IMR-90 (cell line): ENCODE results near the gene KLK12. TPM values are rescaled to one million over a fixed set of nuclear protein-coding genes. Genes with fewer than 3 reads are reported as not detected.

ENCODE experiments used
- ATAC-seq: fragments of 200-7000 bp; cut with Tn5 transposase; 2 replicates; pipeline ENCODE4 v1.9.1; 2020; ENCODE audit warnings: low read depth, mild to moderate bottlenecking, moderate library complexity
- BruUV-seq: library from RNA; stranded (reverse); fragments of 400-500 nt; replicated peaks from 2 replicates; lab custom pipeline; 2021; lab: Mats Ljungman, UMichigan
- CTCF ChIA-PET: fragments of 300-600 bp; formaldehyde crosslinking; extraction: SDS; loops from one replicate; lab custom pipeline; 2021; ENCODE audit warnings: antibody characterized with exemption; lab: Yijun Ruan, JAX
- POLR2A ChIA-PET: fragments of 300-600 bp; sonication (Branson Sonifier 250); formaldehyde crosslinking; loops from one replicate; lab custom pipeline; 2022; ENCODE audit warnings: antibody characterized with exemption; ENCODE audit not compliant: unreplicated experiment; lab: Charles Lee
- DNase-seq: peaks from one replicate; pipeline ENCODE4 v3.0.0; 2013
- H2AFZ ChIP-seq: replicated peaks from 2 replicates; pipeline ENCODE3; 2013; ENCODE audit warnings: low read length, mild to moderate bottlenecking; ENCODE audit not compliant: poor library complexity
- H2AK5ac ChIP-seq: 2 replicates; pipeline ENCODE4 v1.6.1; 2013; ENCODE audit warnings: low read depth, low read length, inconsistent platforms
- H2AK9ac ChIP-seq: replicated peaks from 2 replicates; pipeline ENCODE3; 2013; ENCODE audit warnings: mild to moderate bottlenecking, low read depth, low read length, moderate library complexity; ENCODE audit not compliant: poor library complexity
- H2BK120ac ChIP-seq: 2 replicates; pipeline ENCODE4 v1.6.1; 2013; ENCODE audit warnings: low read depth, low read length, inconsistent platforms
- H2BK15ac ChIP-seq: 3 replicates; pipeline ENCODE4 v1.6.1; 2013; ENCODE audit warnings: low read depth, low read length, inconsistent platforms
- H2BK20ac ChIP-seq: 2 replicates; pipeline ENCODE4 v1.6.1; 2013; ENCODE audit warnings: low read depth, mild to moderate bottlenecking, inconsistent platforms, low read length, moderate library complexity
- H2BK5ac ChIP-seq: 2 replicates; pipeline ENCODE4 v1.6.1; 2013; ENCODE audit warnings: mild to moderate bottlenecking, low read depth, low read length, inconsistent platforms; ENCODE audit not compliant: poor library complexity, severe bottlenecking
- H3K14ac ChIP-seq: replicated peaks from 2 replicates; pipeline ENCODE4 v1.6.1; 2013; ENCODE audit warnings: low read depth, low read length, inconsistent platforms
- H3K18ac ChIP-seq: 2 replicates; pipeline ENCODE4 v1.6.1; 2013; ENCODE audit warnings: low read depth, low read length, control low read depth
- H3K23ac ChIP-seq: 2 replicates; pipeline ENCODE4 v1.6.1; 2013; ENCODE audit warnings: low read depth, low read length, inconsistent platforms
- H3K27ac ChIP-seq: 2 replicates; pipeline ENCODE4 v1.5.1; 2013; ENCODE audit warnings: mild to moderate bottlenecking, control low read depth, low read length; ENCODE audit not compliant: insufficient read depth
- H3K27me3 ChIP-seq: 2 replicates; pipeline ENCODE4 v1.6.1; 2013; ENCODE audit warnings: low read length; ENCODE audit not compliant: control insufficient read depth, insufficient read depth
- H3K36me3 ChIP-seq: 2 replicates; pipeline ENCODE4 v1.6.1; 2013; ENCODE audit warnings: low read length, mixed read lengths; ENCODE audit not compliant: control insufficient read depth, insufficient read depth
- H3K4ac ChIP-seq: 2 replicates; pipeline ENCODE4 v1.6.1; 2013; ENCODE audit warnings: low read depth, low read length, inconsistent platforms
- H3K4me1 ChIP-seq: 2 replicates; pipeline ENCODE4 v1.6.1; 2013; ENCODE audit warnings: low read length, mixed read lengths; ENCODE audit not compliant: control insufficient read depth, insufficient read depth
- H3K4me2 ChIP-seq: 2 replicates; pipeline ENCODE4 v1.6.1; 2013; ENCODE audit warnings: low read depth, mild to moderate bottlenecking, control low read depth, low read length, moderate library complexity
- H3K4me3 ChIP-seq: 2 replicates; pipeline ENCODE4 v1.5.1; 2013; ENCODE audit warnings: low read depth, mild to moderate bottlenecking, control low read depth, low read length, moderate library complexity; ENCODE audit not compliant: insufficient read depth
- H3K56ac ChIP-seq: 2 replicates; pipeline ENCODE4 v1.6.1; 2013; ENCODE audit warnings: low read length, inconsistent platforms; ENCODE audit not compliant: insufficient read depth; ENCODE audit errors: extremely low read depth
- H3K79me1 ChIP-seq, 2 experiments: 2 replicates each; pipeline ENCODE4 v1.6.1; 2013; ENCODE audit warnings: low read length in 2 of 2, inconsistent platforms in 1 of 2, low read depth in 1 of 2
- H3K9ac ChIP-seq: 2 replicates; pipeline ENCODE4 v1.6.1; 2013; ENCODE audit warnings: low read depth, low read length, control low read depth
- H3K9me1 ChIP-seq: 2 replicates; pipeline ENCODE4 v1.6.1; 2013; ENCODE audit warnings: low read length, inconsistent platforms; ENCODE audit not compliant: insufficient read depth
- H3K9me3 ChIP-seq: 2 replicates; pipeline ENCODE4 v1.6.1; 2013; ENCODE audit warnings: low read length; ENCODE audit not compliant: control insufficient read depth, insufficient read depth
- H4K20me1 ChIP-seq: 2 replicates; pipeline ENCODE4 v1.6.1; 2013; ENCODE audit warnings: low read length, inconsistent platforms; ENCODE audit not compliant: insufficient read depth
- H4K5ac ChIP-seq: 2 replicates; pipeline ENCODE4 v1.6.1; 2013; ENCODE audit warnings: mild to moderate bottlenecking, low read depth, low read length, control low read depth
- H4K8ac ChIP-seq, 2 experiments: 2 replicates each; pipeline ENCODE4 v1.6.1; 2013; ENCODE audit warnings: low read depth in 2 of 2, low read length in 2 of 2, control low read depth in 1 of 2, inconsistent platforms in 1 of 2
- H4K91ac ChIP-seq: 2 replicates; pipeline ENCODE4 v1.6.1; 2013; ENCODE audit warnings: low read depth, low read length, inconsistent platforms; ENCODE audit not compliant: insufficient read depth
- CHD1 ChIP-seq: IDR thresholded peaks from 2 replicates; pipeline ENCODE4 v1.6.1; 2012; ENCODE audit warnings: low read depth, low read length, improper control_type of control experiment
- MXI1 ChIP-seq: IDR thresholded peaks from 2 replicates; pipeline ENCODE4 v1.6.1; 2012; ENCODE audit warnings: low read depth, mild to moderate bottlenecking, low read length, moderate library complexity, borderline replicate concordance
- RFX5 ChIP-seq: IDR thresholded peaks from 2 replicates; pipeline ENCODE4 v1.8.0; 2012; ENCODE audit warnings: low read depth, mild to moderate bottlenecking, low read length, moderate library complexity
- WGBS, 2 experiments: methylation state at CpG; one replicate each; pipeline versions ENCODE4 v1.1.5 to v1.1.7; 2013; ENCODE audit warnings: missing lambda C conversion rate in 2 of 2; ENCODE audit not compliant: insufficient read length in 1 of 2; ENCODE audit errors: extremely low coverage in 2 of 2; 5-methylcytosine and 5-hydroxymethylcytosine counted together
- dilution Hi-C: fragments of 300-500 bp; cut with HindIII; formaldehyde crosslinking; loops from one replicate; pipeline ENCODE4 v1.14.3; 2018; ENCODE audit warnings: low sequenced_read_pairs; ENCODE audit not compliant: unreplicated experiment
- in situ Hi-C: fragments of 300-500 bp; cut with MboI; formaldehyde crosslinking; loops from 3 replicates; pipeline ENCODE4 v1.14.3; 2019; ENCODE audit warnings: low sequenced_read_pairs, inconsistent platforms, mixed read lengths
- intact Hi-C: fragments of 100-400 bp; cut with micrococcal nuclease; formaldehyde crosslinking; loops from 2 replicates; pipeline ENCODE4 v1.10.0; 2022
- polyA plus RNA-seq, 3 experiments: library from polyadenylated mRNA; depleted of rRNA; stranded (reverse); fragments of >200 nt; gene quantifications; 2 replicates each; pipeline ENCODE4 v1.2.3, GENCODE V29; 2012; ENCODE audit warnings: low replicate concordance in 1 of 3
- total RNA-seq: library from RNA; depleted of rRNA; stranded (reverse); fragments of >200 nt; gene quantifications from 2 replicates; pipeline ENCODE4 v1.2.3, GENCODE V29; 2012

KLK12 gene
- total and polyA plus RNA-seq, 2 of the 4 experiments (the other 2 are of a cell fraction), result not detected

GRCh38 chr19:51070334-51071094 is 35.7 kb upstream of the KLK12 start:
- Histone ChIP-seq H4K91ac (no peak overlapping the region), H3K56ac (no peak overlapping the region)
- WGBS, 2 experiments, result no CpG with 5 or more reads among the region's 5 CpGs

More at GRCh38 chr19:51070334-51071094, 35.7 kb upstream of the KLK12 start:
- Histone ChIP-seq H2AFZ (no peak overlapping the region), H3K9me1 (no peaks in the 10 kb centered on the region), H4K20me1 (no peaks in the 10 kb centered on the region), H3K36me3 (no peaks in the 10 kb centered on the region), H3K9ac (no peak overlapping the region), H3K27me3 (no peaks in the 10 kb centered on the region), H3K23ac (no peak overlapping the region), H3K14ac (no peak overlapping the region), H2BK5ac (no peak overlapping the region), H4K8ac (no peak overlapping the region), H3K27ac (no peak overlapping the region), H4K5ac (no peak overlapping the region), H2AK9ac (no peak overlapping the region), H2BK20ac (no peak overlapping the region), H3K4me2 (no peak overlapping the region), H3K9me3 (no peaks in the 10 kb centered on the region; the same call in 1 of the 2 replicates), H3K4me3 (no peak overlapping the region), H2BK15ac (no peak overlapping the region), H3K4ac (no peak overlapping the region), H2BK120ac (no peak overlapping the region), H3K18ac (no peak overlapping the region), H3K4me1 (no peaks in the 10 kb centered on the region), H3K79me1 (no peaks in the 10 kb centered on the region), H2AK5ac (no peak overlapping the region)
- BruUV-seq, result no TSS peak
- no peak for ATAC-seq
- ChIA-PET CTCF (no interaction called here), POLR2A (no interaction called here)
- DNase-seq, result no peak
- no peak for TF ChIP-seq CHD1
- no peak for TF ChIP-seq RFX5
- TF ChIP-seq MXI1, result no peak
- intact Hi-C loops (no loop called here), dilution Hi-C loops (no loop called here), in situ Hi-C loops (no loop called here)
